Loucy (cell line): Measurements from ENCODE around the gene ATP8A2.

ENCODE experiments used
- H2AFZ ChIP-seq: fragments of 200-600 bp; sonication (generic); 2 replicates; pipeline ENCODE4 v1.6.0; 2016; ENCODE audit warnings: antibody characterized with exemption, mild to moderate bottlenecking, low read length, moderate library complexity
- H3F3A ChIP-seq: fragments of 200-600 bp; 2 replicates; pipeline ENCODE4 v1.6.0; 2016; ENCODE audit warnings: antibody characterized with exemption, low read depth, mild to moderate bottlenecking
- H3K27me3 ChIP-seq: fragments of 200-600 bp; sonication (generic); 2 replicates; pipeline ENCODE4 v1.6.1; 2014; ENCODE audit warnings: low read length, mild to moderate bottlenecking; ENCODE audit not compliant: insufficient read depth, poor library complexity, severe bottlenecking
- H3K36me3 ChIP-seq: fragments of 200-600 bp; sonication (generic); 2 replicates; pipeline ENCODE4 v1.6.1; 2016; ENCODE audit warnings: low read length; ENCODE audit not compliant: insufficient read depth
- H3K4me1 ChIP-seq: fragments of 200-600 bp; sonication (generic); 2 replicates; pipeline ENCODE4 v1.5.1; 2014; ENCODE audit warnings: low read length, mild to moderate bottlenecking; ENCODE audit not compliant: insufficient read depth, poor library complexity, severe bottlenecking
- H3K4me2 ChIP-seq: fragments of 200-600 bp; sonication (generic); 2 replicates; pipeline ENCODE4 v1.6.0; 2014; ENCODE audit warnings: antibody characterized with exemption, low read length, low read depth, mild to moderate bottlenecking; ENCODE audit not compliant: poor library complexity, severe bottlenecking
- H3K4me3 ChIP-seq: fragments of 200-600 bp; sonication (generic); 2 replicates; pipeline ENCODE4 v1.5.1; 2014; ENCODE audit warnings: low read length, mild to moderate bottlenecking, mixed read lengths; ENCODE audit not compliant: poor library complexity, severe bottlenecking
- H3K79me2 ChIP-seq: fragments of 200-600 bp; sonication (generic); 2 replicates; pipeline ENCODE4 v1.6.1; 2014; ENCODE audit warnings: low read length; ENCODE audit not compliant: insufficient read depth
- H3K9ac ChIP-seq: fragments of 200-600 bp; sonication (generic); 2 replicates; pipeline ENCODE4 v1.6.0; 2014; ENCODE audit warnings: mild to moderate bottlenecking, low read depth, low read length, moderate library complexity; ENCODE audit not compliant: poor library complexity, severe bottlenecking
- H3K9me2 ChIP-seq: fragments of 200-600 bp; sonication (generic); replicated peaks from 2 replicates; pipeline ENCODE4 v1.6.1; 2016; ENCODE audit warnings: low read depth, low read length, mixed read lengths
- H3K9me3 ChIP-seq: fragments of 200-600 bp; sonication (generic); 2 replicates; pipeline ENCODE4 v1.6.1; 2014; ENCODE audit warnings: mild to moderate bottlenecking, antibody characterized with exemption, low read length, low read depth; ENCODE audit not compliant: insufficient read depth
- H4K20me1 ChIP-seq: fragments of 200-600 bp; sonication (generic); 2 replicates; pipeline ENCODE4 v1.6.0; 2014; ENCODE audit warnings: antibody characterized with exemption, low read length, mild to moderate bottlenecking; ENCODE audit not compliant: insufficient read depth, poor library complexity, severe bottlenecking
- EZH2phosphoT487 ChIP-seq: fragments of 200-600 bp; IDR thresholded peaks from 2 replicates; pipeline ENCODE4 v1.6.1; 2018; ENCODE audit warnings: antibody characterized with exemption, mild to moderate bottlenecking, moderate library complexity, borderline replicate concordance
- TF ChIP-seq, protein P1 (sequence below): fragments of 200-600 bp; sonication (generic); conservative IDR thresholded peaks from 2 replicates; pipeline ENCODE4 v1.5.1; 2014; ENCODE audit warnings: mild to moderate bottlenecking, antibody characterized with exemption, low read length

ATP8A2 gene

DNA sequence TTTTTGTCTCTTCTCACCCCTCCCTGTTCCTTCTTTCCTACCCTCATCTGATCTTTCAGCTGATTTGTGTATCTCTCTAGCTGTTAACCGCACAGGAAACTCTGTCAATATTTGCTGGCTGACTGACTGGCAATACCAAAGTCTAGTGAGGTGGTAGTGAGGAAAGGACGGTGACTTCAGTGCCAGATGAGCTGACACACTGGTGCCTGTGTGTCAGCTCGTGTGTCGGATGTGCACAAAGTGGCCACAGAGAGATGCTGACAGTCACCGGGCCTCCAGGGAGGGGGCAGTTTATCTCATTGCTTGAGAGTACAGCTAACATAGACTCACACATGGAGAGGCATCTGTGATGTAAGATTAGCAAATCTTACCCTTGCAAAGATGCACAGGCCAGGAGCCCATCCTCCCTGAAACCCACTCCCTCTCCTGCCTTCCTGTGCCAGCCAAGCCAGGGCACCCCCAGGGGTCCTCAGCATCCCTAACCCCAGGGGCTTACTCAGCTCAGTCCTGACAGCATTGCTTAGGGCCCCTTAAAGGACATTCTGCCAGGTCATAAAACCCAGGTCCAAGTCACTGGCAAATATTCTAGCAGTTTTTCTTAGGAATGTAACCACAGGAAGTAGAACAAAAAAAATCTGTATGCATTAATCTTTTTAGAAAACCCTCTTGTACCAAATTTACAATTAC is 599.8 kb downstream of the ATP8A2 start:
- no peaks in the 10 kb centered on the region for H4K20me1 ChIP-seq
- TF ChIP-seq, protein P1, sequence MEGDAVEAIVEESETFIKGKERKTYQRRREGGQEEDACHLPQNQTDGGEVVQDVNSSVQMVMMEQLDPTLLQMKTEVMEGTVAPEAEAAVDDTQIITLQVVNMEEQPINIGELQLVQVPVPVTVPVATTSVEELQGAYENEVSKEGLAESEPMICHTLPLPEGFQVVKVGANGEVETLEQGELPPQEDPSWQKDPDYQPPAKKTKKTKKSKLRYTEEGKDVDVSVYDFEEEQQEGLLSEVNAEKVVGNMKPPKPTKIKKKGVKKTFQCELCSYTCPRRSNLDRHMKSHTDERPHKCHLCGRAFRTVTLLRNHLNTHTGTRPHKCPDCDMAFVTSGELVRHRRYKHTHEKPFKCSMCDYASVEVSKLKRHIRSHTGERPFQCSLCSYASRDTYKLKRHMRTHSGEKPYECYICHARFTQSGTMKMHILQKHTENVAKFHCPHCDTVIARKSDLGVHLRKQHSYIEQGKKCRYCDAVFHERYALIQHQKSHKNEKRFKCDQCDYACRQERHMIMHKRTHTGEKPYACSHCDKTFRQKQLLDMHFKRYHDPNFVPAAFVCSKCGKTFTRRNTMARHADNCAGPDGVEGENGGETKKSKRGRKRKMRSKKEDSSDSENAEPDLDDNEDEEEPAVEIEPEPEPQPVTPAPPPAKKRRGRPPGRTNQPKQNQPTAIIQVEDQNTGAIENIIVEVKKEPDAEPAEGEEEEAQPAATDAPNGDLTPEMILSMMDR, result no peak
- no peak for TF ChIP-seq EZH2phosphoT487
- peak overlapping the region; percentile 63 for H3K4me2 ChIP-seq
- peak overlapping the region; percentile 33 for H3K9ac ChIP-seq
- H3K4me1 ChIP-seq, result peaks cover 42% of the 10 kb centered on the region
- peak overlapping the region; percentile 25 for H3K4me3 ChIP-seq
- H3K27me3 ChIP-seq, result no peaks in the 10 kb centered on the region
- H2AFZ ChIP-seq, result peak overlapping the region; percentile 13; the same call in 1 of the 2 replicates
- no peaks in the 10 kb centered on the region for H3K9me3 ChIP-seq
- H3K9me2 ChIP-seq, result no peaks in the 10 kb centered on the region
- no peaks in the 10 kb centered on the region for H3F3A ChIP-seq
- no peaks in the 10 kb centered on the region for H3K36me3 ChIP-seq
- H3K79me2 ChIP-seq, result no peaks in the 10 kb centered on the region

DNA sequence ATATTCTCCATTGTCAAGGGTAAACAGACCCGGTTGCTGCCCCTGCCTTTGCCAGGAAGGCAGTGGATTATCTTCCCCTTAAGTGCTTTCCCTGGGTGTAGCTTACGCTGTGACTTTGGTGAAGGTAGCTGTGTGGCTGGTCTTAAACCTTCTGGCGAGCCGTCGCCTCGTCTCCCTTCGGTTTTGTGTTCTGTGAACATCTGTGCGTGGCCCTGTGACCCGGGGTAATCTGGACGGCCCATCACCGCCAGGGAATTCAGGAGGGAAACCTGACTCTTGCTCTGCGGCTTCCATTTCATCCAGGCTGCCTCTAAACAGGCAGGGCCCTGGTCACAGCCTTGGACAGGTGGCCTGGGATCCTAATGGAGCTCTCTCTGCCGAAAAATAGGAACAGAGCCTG is 601.3 kb downstream of the ATP8A2 start:
- no peak overlapping the region for H3K9ac ChIP-seq
- peaks cover 51% of the 10 kb centered on the region for H3K4me1 ChIP-seq
- H3K36me3 ChIP-seq, result no peaks in the 10 kb centered on the region
- H3F3A ChIP-seq, result no peaks in the 10 kb centered on the region
- no peaks in the 10 kb centered on the region for H3K9me3 ChIP-seq
- no peaks in the 10 kb centered on the region for H3K79me2 ChIP-seq
- TF ChIP-seq, protein P1, result no peak
- no peak for TF ChIP-seq EZH2phosphoT487
- H2AFZ ChIP-seq, result no peak overlapping the region
- no peaks in the 10 kb centered on the region for H3K27me3 ChIP-seq
- no peak overlapping the region for H3K4me2 ChIP-seq
- no peaks in the 10 kb centered on the region for H4K20me1 ChIP-seq
- no peaks in the 10 kb centered on the region for H3K9me2 ChIP-seq
- H3K4me3 ChIP-seq, result no peak overlapping the region

- no peaks in the 10 kb centered on the region for H3K9me2 ChIP-seq
- H2AFZ ChIP-seq, result no peak overlapping the region
- no peaks in the 10 kb centered on the region for H3F3A ChIP-seq
- H3K36me3 ChIP-seq, result no peaks in the 10 kb centered on the region
- H3K27me3 ChIP-seq, result no peaks in the 10 kb centered on the region
- H3K4me3 ChIP-seq, result no peak overlapping the region
- H3K4me2 ChIP-seq, result no peak overlapping the region
- no peak for TF ChIP-seq EZH2phosphoT487
- TF ChIP-seq, protein P1, result no peak
- H3K9me3 ChIP-seq, result no peaks in the 10 kb centered on the region
- H3K9ac ChIP-seq, result no peak overlapping the region
- no peaks in the 10 kb centered on the region for H4K20me1 ChIP-seq
- no peaks in the 10 kb centered on the region for H3K79me2 ChIP-seq
- H3K4me1 ChIP-seq, result peaks cover 51% of the 10 kb centered on the region
Observed at GRCh38 chr13:25973576-25973975, 601.8 kb downstream of the ATP8A2 start.
